ENCODE results near the gene GATC.

- no peak for TF ChIP-seq CTCF (IDR thresholded peaks at IDR 0.05)
- no peak for TF ChIP-seq ZFX (IDR thresholded peaks at IDR 0.05; ENCODE audit: borderline replicate concordance)
Measured at GRCh38 chr12:120495731-120496412, 49.6 kb downstream of the GATC start, which contains the start of gene DYNLL1.

Measured in 22Rv1 (cell line).